GM23338 (cell line): ENCODE results near the gene HLA-DMB. TPM values are rescaled to one million over a fixed set of nuclear protein-coding genes. Genes with fewer than 3 reads are reported as not detected.

Source experiments
- ATAC-seq: fragments of 200-7000 bp; cut with Tn5 transposase; 3 replicates; pipeline ENCODE4 v1.9.1; 2020
- DNase-seq: peaks from one replicate; pipeline ENCODE4 v3.0.0-alpha.2; 2015; ENCODE audit warnings: low spot score
- H2AFZ ChIP-seq: fragments of 200-600 bp; sonication (generic); 2 replicates; pipeline ENCODE4 v1.8.0; 2016; ENCODE audit warnings: antibody characterized with exemption, mild to moderate bottlenecking, moderate library complexity
- H3F3A ChIP-seq: fragments of 200-600 bp; sonication (generic); replicated peaks from 2 replicates; pipeline ENCODE4 v1.8.0; 2017; ENCODE audit warnings: antibody characterized with exemption, mixed run types, low read depth
- H3K27ac ChIP-seq: fragments of 200-600 bp; sonication (generic); 2 replicates; pipeline ENCODE4 v1.6.1; 2016; ENCODE audit warnings: low read depth
- H3K27me3 ChIP-seq: fragments of 200-600 bp; sonication (generic); 2 replicates; pipeline ENCODE4 v1.8.0; 2016; ENCODE audit warnings: mild to moderate bottlenecking, mixed run types, moderate library complexity; ENCODE audit not compliant: insufficient read depth
- H3K36me3 ChIP-seq: fragments of 200-600 bp; sonication (generic); 2 replicates; pipeline ENCODE4 v1.8.0; 2016; ENCODE audit warnings: mild to moderate bottlenecking; ENCODE audit not compliant: insufficient read depth
- H3K4me1 ChIP-seq: fragments of 200-600 bp; sonication (generic); 2 replicates; pipeline ENCODE4 v1.8.0; 2016; ENCODE audit warnings: mild to moderate bottlenecking, moderate library complexity; ENCODE audit not compliant: insufficient read depth
- H3K4me2 ChIP-seq: fragments of 200-600 bp; sonication (generic); 2 replicates; pipeline ENCODE4 v1.7.1; 2017; ENCODE audit warnings: mixed run types
- H3K4me3 ChIP-seq: fragments of 200-600 bp; sonication (generic); 2 replicates; pipeline ENCODE4 v1.6.1; 2016; ENCODE audit warnings: mixed run types
- H3K79me2 ChIP-seq: fragments of 200-600 bp; sonication (generic); replicated peaks from 2 replicates; pipeline ENCODE4 v1.8.0; 2017; ENCODE audit warnings: mild to moderate bottlenecking; ENCODE audit not compliant: insufficient read depth
- H3K9me2 ChIP-seq: fragments of 200-600 bp; sonication (generic); 2 replicates; pipeline ENCODE4 v1.8.0; 2017; ENCODE audit not compliant: insufficient read depth
- H4K20me1 ChIP-seq: fragments of 200-600 bp; sonication (generic); replicated peaks from 2 replicates; pipeline ENCODE4 v1.8.0; 2017; ENCODE audit warnings: mild to moderate bottlenecking; ENCODE audit not compliant: insufficient read depth
- H3K27ac Mint-ChIP-seq: 2 replicates; pipeline ENCODE4 v1.8.0; 2020; ENCODE audit warnings: inconsistent platforms, mild to moderate bottlenecking, moderate library complexity, mixed read lengths
- H3K27me3 Mint-ChIP-seq: 3 replicates; pipeline ENCODE4 v1.8.0; 2022; ENCODE audit warnings: low read depth, mild to moderate bottlenecking, moderate library complexity, mixed read lengths, inconsistent platforms; ENCODE audit not compliant: insufficient read depth, poor library complexity
- H3K36me3 Mint-ChIP-seq: 3 replicates; pipeline ENCODE4 v1.8.0; 2021; ENCODE audit warnings: low read depth, mild to moderate bottlenecking, inconsistent platforms, moderate library complexity, mixed read lengths
- H3K4me1 Mint-ChIP-seq: 3 replicates; pipeline ENCODE4 v1.8.0; 2020; ENCODE audit warnings: mild to moderate bottlenecking, inconsistent platforms, mixed read lengths
- H3K4me3 Mint-ChIP-seq: 3 replicates; pipeline ENCODE4 v1.8.0; 2021; ENCODE audit warnings: moderate library complexity, mild to moderate bottlenecking, inconsistent platforms, mixed read lengths
- H3K9me3 Mint-ChIP-seq: 3 replicates; pipeline ENCODE4 v1.8.0; 2020; ENCODE audit warnings: moderate library complexity, mild to moderate bottlenecking, inconsistent platforms, mixed read lengths
- CREB1 ChIP-seq: fragments of 250-450 bp; sonication (Bioruptor Pico); IDR thresholded peaks from 2 replicates; pipeline ENCODE4 v1.5.0; 2020; ENCODE audit warnings: low read depth, mild to moderate bottlenecking, moderate library complexity
- CTCF ChIP-seq, 2 experiments: fragments of 200-600 bp in 1 of 2; sonication (generic) in 1 of 2; conservative IDR thresholded peaks; 2 replicates each; pipeline versions ENCODE4 v1.5.1 to v1.6.1; 2016 to 2017; ENCODE audit warnings: antibody characterized with exemption in 2 of 2, low read depth in 2 of 2, mild to moderate bottlenecking in 2 of 2, moderate library complexity in 1 of 2
- EZH2 ChIP-seq: fragments of 200-600 bp; sonication (generic); IDR thresholded peaks from one replicate; pipeline ENCODE4 v1.8.0; 2017; ENCODE audit warnings: antibody characterized with exemption, mild to moderate bottlenecking, low read depth; ENCODE audit not compliant: unreplicated experiment
- EZH2phosphoT487 ChIP-seq: fragments of 200-600 bp; sonication (generic); IDR thresholded peaks from one replicate; pipeline ENCODE4 v1.8.1; 2018; ENCODE audit warnings: antibody characterized with exemption; ENCODE audit not compliant: unreplicated experiment
- NANOG ChIP-seq: IDR thresholded peaks from 2 replicates; pipeline ENCODE4 v1.6.1; 2016; ENCODE audit warnings: antibody characterized with exemption, borderline replicate concordance
- POLR2AphosphoS5 ChIP-seq: IDR thresholded peaks from 2 replicates; pipeline ENCODE4 v1.6.1; 2016; ENCODE audit warnings: antibody characterized with exemption, low read depth
- STAT1 ChIP-seq: IDR thresholded peaks from one replicate; pipeline ENCODE4 v1.6.1; 2016; ENCODE audit warnings: antibody characterized with exemption; ENCODE audit not compliant: unreplicated experiment
- ZNF462 ChIP-seq: fragments of 250-450 bp; sonication (Bioruptor Pico); IDR thresholded peaks from 2 replicates; pipeline ENCODE4 v1.5.0; 2020; ENCODE audit warnings: mild to moderate bottlenecking, moderate library complexity
- polyA plus RNA-seq: library from polyadenylated mRNA; unstranded; fragments of >200 nt; fragmentation: Nextera tagmentation; extraction: Ambion mirVana; gene quantifications from 2 replicates; pipeline ENCODE4 v1.2.1, GENCODE V29; 2016
- total RNA-seq: library from RNA; depleted of rRNA; stranded (reverse); fragments of >200 nt; shearing (Covaris generic); gene quantifications from 2 replicates; pipeline ENCODE4 v1.2.3, GENCODE V29; 2014

The HLA-DMB gene
- total and polyA plus RNA-seq, 2 experiments from 2014 or later: 0.70 to 1.6 TPM

GRCh38 chr6:32977272-32977952 lies 36.6 kb upstream of the HLA-DMB start:
- no peak for ATAC-seq
- H3F3A ChIP-seq: peaks cover 87% of the 10 kb centered on the region
- no peaks in the 10 kb centered on the region for H3K27me3 ChIP-seq
- H3K36me3 Mint-ChIP-seq: peaks cover 98% of the 10 kb centered on the region
- H3K27ac Mint-ChIP-seq: no peak overlapping the region
- no peak overlapping the region for H3K4me2 ChIP-seq
- H3K4me1 Mint-ChIP-seq: peaks cover 51% of the 10 kb centered on the region
- DNase-seq: no peak
- peaks cover 80% of the 10 kb centered on the region for H3K36me3 ChIP-seq
- peaks cover 97% of the 10 kb centered on the region for H4K20me1 ChIP-seq
- no peak overlapping the region for H2AFZ ChIP-seq
- no peak overlapping the region for H3K27ac ChIP-seq
- peaks cover 53% of the 10 kb centered on the region for H3K27me3 Mint-ChIP-seq
- no peak overlapping the region for H3K4me3 ChIP-seq
- H3K4me1 ChIP-seq: peaks cover 31% of the 10 kb centered on the region; the same call in 1 of the 2 replicates
- no peaks in the 10 kb centered on the region for H3K9me2 ChIP-seq
- no peak for TF ChIP-seq CTCF (conservative IDR thresholded peaks at IDR 0.05; ENCODE audit: low read depth in 2 of 2)
- no peak for TF ChIP-seq EZH2phosphoT487
- no peak for TF ChIP-seq NANOG
- no peak for TF ChIP-seq CREB1 (CRISPR knock-in tag)
- TF ChIP-seq POLR2AphosphoS5: peak; percentile 43
- TF ChIP-seq EZH2: no peak
- TF ChIP-seq ZNF462 (CRISPR knock-in tag): no peak
- TF ChIP-seq STAT1: no peak
- peak overlapping the region; percentile 29; the same call in 2 of the 3 replicates for H3K4me3 Mint-ChIP-seq
- peaks cover 12% of the 10 kb centered on the region for H3K9me3 Mint-ChIP-seq
- peaks cover 69% of the 10 kb centered on the region for H3K79me2 ChIP-seq
